ENCODE results near the gene C9orf78.
A peak's percentile ranks its signal among the peaks of the same experiment; 100 is the strongest.

Gene C9orf78

GRCh38 chr9:129834489-129835127, 467 bp downstream of the C9orf78 start:
- FAIRE-seq: no peak
- no peak for TF ChIP-seq PAX5 (IDR thresholded peaks at IDR 0.05; ENCODE audit: insufficient read depth, low read length, severe bottlenecking)
- DNase-seq (ENCODE audit: insufficient read length, low spot score): no peak

- FAIRE-seq (no peak), DNase-seq (ENCODE audit: insufficient read length, low spot score) (no peak)
- TF ChIP-seq POLR2A (IDR thresholded peaks at IDR 0.05; ENCODE audit: low read depth, low read length) (no peak), PAX5 (IDR thresholded peaks at IDR 0.05; ENCODE audit: insufficient read depth, low read length, severe bottlenecking) (no peak), POU2F2 (IDR thresholded peaks at IDR 0.05; ENCODE audit: low read depth, low read length) (no peak), POLR2AphosphoS5 (IDR thresholded peaks at IDR 0.05; ENCODE audit: low read depth, low read length) (no peak), SPI1 (IDR thresholded peaks at IDR 0.05; ENCODE audit: low read depth, low read length) (no peak), TAF1 (IDR thresholded peaks at IDR 0.05; ENCODE audit: low read depth, low read length) (no peak)
Observed at GRCh38 chr9:129832982-129833381, 2.1 kb downstream of the C9orf78 start.

GRCh38 chr9:129828969-129829368, 6.1 kb downstream of the C9orf78 start:
- TF ChIP-seq POLR2AphosphoS5 (IDR thresholded peaks at IDR 0.05; ENCODE audit: low read depth, low read length) (no peak), SPI1 (IDR thresholded peaks at IDR 0.05; ENCODE audit: low read depth, low read length) (no peak), POLR2A (IDR thresholded peaks at IDR 0.05; ENCODE audit: low read depth, low read length) (no peak), PAX5 (IDR thresholded peaks at IDR 0.05; ENCODE audit: insufficient read depth, low read length, severe bottlenecking) (no peak), POU2F2 (IDR thresholded peaks at IDR 0.05; ENCODE audit: low read depth, low read length) (no peak), TAF1 (IDR thresholded peaks at IDR 0.05; ENCODE audit: low read depth, low read length) (no peak)
- DNase-seq (ENCODE audit: insufficient read length, low spot score): no peak
- no peak for FAIRE-seq

- TF ChIP-seq POLR2AphosphoS5 (IDR thresholded peaks at IDR 0.05; ENCODE audit: low read depth, low read length) (no peak), SPI1 (IDR thresholded peaks at IDR 0.05; ENCODE audit: low read depth, low read length) (no peak), POU2F2 (IDR thresholded peaks at IDR 0.05; ENCODE audit: low read depth, low read length) (no peak), POLR2A (IDR thresholded peaks at IDR 0.05; ENCODE audit: low read depth, low read length) (no peak), TAF1 (IDR thresholded peaks at IDR 0.05; ENCODE audit: low read depth, low read length) (no peak), PAX5 (IDR thresholded peaks at IDR 0.05; ENCODE audit: insufficient read depth, low read length, severe bottlenecking) (no peak)
Observed at GRCh38 chr9:129828051-129828450, 7.0 kb downstream of the C9orf78 start.

GRCh38 chr9:129826759-129827158, 8.3 kb downstream of the C9orf78 start:
- TF ChIP-seq POLR2A (IDR thresholded peaks at IDR 0.05; ENCODE audit: low read depth, low read length) (no peak), POU2F2 (IDR thresholded peaks at IDR 0.05; ENCODE audit: low read depth, low read length) (no peak), SPI1 (IDR thresholded peaks at IDR 0.05; ENCODE audit: low read depth, low read length) (no peak), PAX5 (IDR thresholded peaks at IDR 0.05; ENCODE audit: insufficient read depth, low read length, severe bottlenecking) (no peak), POLR2AphosphoS5 (IDR thresholded peaks at IDR 0.05; ENCODE audit: low read depth, low read length) (no peak), TAF1 (IDR thresholded peaks at IDR 0.05; ENCODE audit: low read depth, low read length) (no peak)
- DNase-seq (ENCODE audit: insufficient read length, low spot score) (no peak), FAIRE-seq (no peak)

More at GRCh38 chr9:129828051-129828450, 7.0 kb downstream of the C9orf78 start:
- FAIRE-seq (no peak), DNase-seq (ENCODE audit: insufficient read length, low spot score) (no peak)

GRCh38 chr9:129826344-129826743, 8.7 kb downstream of the C9orf78 start:
- DNase-seq (ENCODE audit: insufficient read length, low spot score): no peak
- no peak for FAIRE-seq
- TF ChIP-seq POU2F2 (IDR thresholded peaks at IDR 0.05; ENCODE audit: low read depth, low read length) (no peak), POLR2AphosphoS5 (IDR thresholded peaks at IDR 0.05; ENCODE audit: low read depth, low read length) (no peak), SPI1 (IDR thresholded peaks at IDR 0.05; ENCODE audit: low read depth, low read length) (no peak), PAX5 (IDR thresholded peaks at IDR 0.05; ENCODE audit: insufficient read depth, low read length, severe bottlenecking) (no peak), TAF1 (IDR thresholded peaks at IDR 0.05; ENCODE audit: low read depth, low read length) (no peak), POLR2A (IDR thresholded peaks at IDR 0.05; ENCODE audit: low read depth, low read length) (no peak)

- 0 out of 2 replicates have a peak, but pooled peaks have one; percentile 12 for TF ChIP-seq POU2F2 (IDR thresholded peaks at IDR 0.05; ENCODE audit: low read depth, low read length)
- peak; percentile 84 for TF ChIP-seq TAF1 (IDR thresholded peaks at IDR 0.05; ENCODE audit: low read depth, low read length)
- TF ChIP-seq POLR2AphosphoS5 (IDR thresholded peaks at IDR 0.05; ENCODE audit: low read depth, low read length): peak; percentile 76
- no peak for TF ChIP-seq SPI1 (IDR thresholded peaks at IDR 0.05; ENCODE audit: low read depth, low read length)
- TF ChIP-seq POLR2A (IDR thresholded peaks at IDR 0.05; ENCODE audit: low read depth, low read length): peak; percentile 85
- no peak for TF ChIP-seq PAX5 (IDR thresholded peaks at IDR 0.05; ENCODE audit: insufficient read depth, low read length, severe bottlenecking)
- FAIRE-seq (peak; percentile 87), DNase-seq (ENCODE audit: insufficient read length, low spot score) (peak; percentile 86)
Observed at GRCh38 chr9:129823935-129824601, 11.0 kb downstream of the C9orf78 start, which contains the start of gene TOR1A. TSS of gene TOR1A (minus strand) at chr9:129824136. CDS start at chr9:129824085, 51 bp downstream.

- FAIRE-seq (no peak), DNase-seq (ENCODE audit: insufficient read length, low spot score) (peak; percentile 46)
- TF ChIP-seq TAF1 (IDR thresholded peaks at IDR 0.05; ENCODE audit: low read depth, low read length): no peak
- TF ChIP-seq POLR2AphosphoS5 (IDR thresholded peaks at IDR 0.05; ENCODE audit: low read depth, low read length): no peak
- TF ChIP-seq PAX5 (IDR thresholded peaks at IDR 0.05; ENCODE audit: insufficient read depth, low read length, severe bottlenecking): no peak
- TF ChIP-seq SPI1 (IDR thresholded peaks at IDR 0.05; ENCODE audit: low read depth, low read length): no peak
- TF ChIP-seq POU2F2 (IDR thresholded peaks at IDR 0.05; ENCODE audit: low read depth, low read length): no peak
- no peak for TF ChIP-seq POLR2A (IDR thresholded peaks at IDR 0.05; ENCODE audit: low read depth, low read length)
Observed at GRCh38 chr9:129823542-129823934, 11.5 kb downstream of the C9orf78 start.

- FAIRE-seq (peak; percentile 50), DNase-seq (ENCODE audit: insufficient read length, low spot score) (no peak)
- TF ChIP-seq TAF1 (IDR thresholded peaks at IDR 0.05; ENCODE audit: low read depth, low read length): no peak
- TF ChIP-seq POLR2A (IDR thresholded peaks at IDR 0.05; ENCODE audit: low read depth, low read length): 0 out of 2 replicates have a peak, but pooled peaks have one; percentile 38
Observed at GRCh38 chr9:129822898-129823541, 12.1 kb downstream of the C9orf78 start.
